Prostate gland (tissue), 2 donors: ENCODE results near the gene MRPL54.

Source experiments
- CTCF ChIP-seq, 4 experiments: fragments of 200-600 bp in 2 of 4; fragments of 450-650 bp in 2 of 4; sonication (generic) in 2 of 4; IDR thresholded peaks; 1 replicate in 3 of 4; 2 replicates in 1 of 4; pipeline ENCODE4 v1.5.1; 2016 to 2019; ENCODE audit warnings: antibody characterized with exemption in 4 of 4, mild to moderate bottlenecking in 2 of 4, moderate library complexity in 2 of 4
- POLR2A ChIP-seq: fragments of 450-650 bp; IDR thresholded peaks from one replicate; pipeline ENCODE4 v1.6.1; 2016; ENCODE audit warnings: antibody characterized with exemption, mild to moderate bottlenecking
- POLR2AphosphoS5 ChIP-seq: sonication (generic); formaldehyde crosslinking; IDR thresholded peaks from one replicate; pipeline ENCODE4 v1.6.1; 2017; ENCODE audit warnings: antibody characterized with exemption

GRCh38 chr19:3738477-3739220 lies 23.8 kb upstream of the MRPL54 start:
- TF ChIP-seq CTCF (IDR thresholded peaks at IDR 0.05) (no peak), POLR2A (no peak), POLR2AphosphoS5 (no peak)
